HG02571 (cell line): ENCODE measurements around the gene TSR1.

Source experiments
- ATAC-seq: cut with Tn5 transposase; IDR thresholded peaks from one replicate; pipeline ENCODE4 v1.9.1; 2021; ENCODE audit warnings: mild to moderate bottlenecking, moderate library complexity; ENCODE audit not compliant: unreplicated experiment

TSR1 gene

DNA sequence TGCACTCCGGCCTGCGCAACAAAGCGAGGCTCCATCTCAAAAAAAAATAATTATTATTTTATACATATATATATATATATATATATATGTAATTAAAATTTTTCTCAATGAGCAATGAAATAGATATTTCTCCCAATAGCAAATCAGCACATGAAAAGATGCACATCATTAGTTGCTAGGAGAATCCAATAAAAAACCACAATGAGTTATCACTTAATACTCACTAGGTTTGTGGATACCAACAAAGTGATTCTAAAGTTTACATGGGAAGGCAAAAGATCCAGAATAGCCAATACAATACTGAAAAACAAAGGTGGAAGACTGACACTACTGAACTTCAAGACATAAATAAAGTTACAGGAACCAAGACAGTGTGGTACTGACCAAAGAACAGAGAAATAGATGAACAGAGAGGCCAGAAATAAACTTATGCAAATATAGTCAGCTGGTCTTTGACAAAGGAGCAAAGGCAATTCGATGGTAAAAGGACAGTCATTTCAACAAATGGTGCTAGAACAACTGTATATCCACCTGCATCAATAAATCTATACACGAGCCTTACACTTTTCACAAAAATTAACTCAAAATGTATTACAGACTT lies 46.3 kb downstream of the TSR1 start:
- ATAC-seq = no peak

DNA sequence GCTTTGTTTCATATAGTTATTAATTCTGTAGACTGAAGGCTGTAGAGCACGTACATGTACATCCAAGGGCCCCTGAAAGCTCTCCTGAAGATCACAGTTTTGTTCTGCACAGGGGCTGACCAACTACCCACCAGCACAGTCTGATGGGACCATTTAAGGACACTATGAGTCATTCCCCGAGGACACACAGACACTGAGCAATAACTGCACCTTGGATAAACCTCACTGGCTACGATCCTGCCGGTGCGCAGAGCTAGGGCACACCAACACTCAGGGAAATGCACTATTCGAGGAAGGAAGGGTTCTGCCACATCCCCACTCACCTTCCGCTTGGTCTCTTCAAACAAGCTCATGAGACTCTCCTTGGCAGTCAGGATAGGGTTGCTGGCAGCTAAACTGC lies 53.0 kb downstream of the TSR1 start:
- ATAC-seq = no peak

DNA sequence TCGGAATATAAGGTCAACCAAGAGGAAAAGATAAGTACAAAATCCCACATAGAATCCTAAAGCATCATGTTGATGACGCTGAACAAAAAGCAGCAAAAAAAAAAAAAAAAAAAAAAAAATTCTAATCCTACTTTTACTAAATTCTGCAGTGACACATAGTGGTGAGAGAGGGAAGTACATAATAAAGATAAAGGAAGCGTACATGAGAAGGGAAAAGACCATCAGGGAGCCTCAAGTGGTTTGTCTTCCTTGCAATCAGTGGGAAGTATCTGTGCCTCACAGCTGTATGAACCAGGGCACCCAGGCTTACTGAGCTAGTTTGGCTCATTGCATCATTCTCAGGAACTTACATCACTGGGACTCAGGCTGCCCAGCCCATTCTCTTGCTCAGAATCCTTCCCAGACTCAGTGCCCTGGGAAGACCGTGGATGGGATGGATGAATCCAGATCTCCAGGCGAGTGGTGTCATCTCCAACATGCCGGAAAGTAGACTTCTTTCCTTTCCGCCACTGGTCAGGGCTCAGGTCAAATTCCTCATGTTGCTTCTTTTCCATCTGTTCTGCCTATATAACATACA lies 53.9 kb downstream of the TSR1 start:
- no peak for ATAC-seq

DNA sequence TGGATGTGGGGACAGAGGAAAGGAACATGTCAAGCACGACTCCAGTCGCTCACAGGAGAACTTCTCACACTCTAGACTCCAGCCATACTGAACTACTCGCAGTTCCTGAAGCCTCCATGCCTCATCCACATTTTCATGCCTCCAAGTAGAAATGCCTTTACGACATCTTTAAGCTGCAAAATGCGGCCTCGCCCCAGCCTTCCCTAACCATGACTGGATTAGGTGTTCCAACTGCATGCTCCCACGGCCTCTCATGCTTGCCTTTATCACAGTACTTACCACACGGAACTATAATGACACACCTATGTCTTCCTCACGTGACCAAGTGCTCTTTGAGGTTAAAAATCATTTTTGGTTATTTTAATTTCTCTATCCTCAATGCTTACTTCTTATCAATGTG lies 56.5 kb downstream of the TSR1 start:
- no peak for ATAC-seq

- no peak for ATAC-seq
These were observed 58.7 kb downstream of the TSR1 start for GRCh38 chr17:2277429-2278170.

- ATAC-seq = no peak
These were observed 60.5 kb downstream of the TSR1 start for GRCh38 chr17:2275722-2276121.

GRCh38 chr17:2274414-2274813 lies 61.8 kb downstream of the TSR1 start:
- no peak for ATAC-seq
